SH-SY5Y (cell line): Measurements from ENCODE around the gene HKDC1.

Experiments used
- GATA2 ChIP-seq: IDR thresholded peaks from 2 replicates; pipeline ENCODE4 v1.6.1; 2011; ENCODE audit warnings: mild to moderate bottlenecking, low read depth, low read length
- GATA3 ChIP-seq: IDR thresholded peaks from 2 replicates; pipeline ENCODE4 v1.6.1; 2011; ENCODE audit warnings: low read depth, mild to moderate bottlenecking, low read length, moderate library complexity

DNA sequence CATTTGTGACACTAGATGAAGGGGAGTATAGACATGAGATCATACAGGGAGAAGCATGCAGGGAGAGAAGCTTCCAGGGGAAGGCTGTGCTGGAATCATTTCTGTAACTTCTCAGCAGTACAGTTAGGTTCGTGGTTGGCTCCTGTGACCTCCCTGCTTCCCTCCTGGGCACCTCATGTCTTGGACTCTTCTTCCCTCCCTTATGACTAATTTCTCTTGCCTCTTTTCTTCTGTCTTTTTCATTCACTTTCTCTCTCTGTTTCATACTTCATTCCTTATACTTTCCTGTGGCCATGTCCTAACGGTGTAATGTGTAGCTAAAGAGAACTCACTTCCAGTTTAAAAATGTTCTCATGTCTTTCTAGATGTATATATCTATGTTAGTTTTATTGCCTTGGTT lies 19.1 kb upstream of the HKDC1 start:
- TF ChIP-seq GATA2 (no peak), GATA3 (no peak)
